H9 (cell line): ENCODE measurements around the gene MARS2. TPM values are rescaled to one million over a fixed set of nuclear protein-coding genes. Genes with fewer than 3 reads are reported as not detected.

Experiments used
- DNase-seq: peaks from one replicate; pipeline ENCODE4 v3.0.0-alpha.2; 2017
- H2AFZ ChIP-seq: one replicate; pipeline ENCODE4 v1.6.1; 2013; ENCODE audit warnings: mild to moderate bottlenecking, low read length, control low read depth, moderate library complexity
- H2AK5ac ChIP-seq: 2 replicates; pipeline ENCODE4 v1.6.1; 2013; ENCODE audit warnings: low read length, control low read depth, mixed read lengths; ENCODE audit not compliant: insufficient read length
- H2BK120ac ChIP-seq: one replicate; pipeline ENCODE4 v1.6.1; 2013; ENCODE audit warnings: low read depth, mild to moderate bottlenecking, low read length, control low read depth, inconsistent platforms; ENCODE audit not compliant: poor library complexity, severe bottlenecking
- H2BK12ac ChIP-seq: 2 replicates; pipeline ENCODE4 v1.6.1; 2013; ENCODE audit warnings: low read length, control low read depth, mixed read lengths, low read depth; ENCODE audit not compliant: insufficient read length
- H2BK15ac ChIP-seq: 2 replicates; pipeline ENCODE4 v1.6.1; 2013; ENCODE audit warnings: low read depth, low read length, control low read depth
- H2BK20ac ChIP-seq: one replicate; pipeline ENCODE4 v1.6.1; 2013; ENCODE audit warnings: low read depth, mild to moderate bottlenecking, low read length, control low read depth, inconsistent platforms; ENCODE audit not compliant: poor library complexity, severe bottlenecking
- H2BK5ac ChIP-seq: 2 replicates; pipeline ENCODE4 v1.6.1; 2013; ENCODE audit warnings: low read length, control low read depth, mixed read lengths; ENCODE audit not compliant: insufficient read length
- H3K14ac ChIP-seq: 2 replicates; pipeline ENCODE4 v1.6.1; 2013; ENCODE audit warnings: low read length, control low read depth; ENCODE audit not compliant: insufficient read depth
- H3K18ac ChIP-seq: 2 replicates; pipeline ENCODE4 v1.6.1; 2013; ENCODE audit warnings: low read depth, mild to moderate bottlenecking, mixed read lengths, low read length, control low read depth; ENCODE audit not compliant: insufficient read length
- H3K23ac ChIP-seq: 2 replicates; pipeline ENCODE4 v1.6.1; 2013; ENCODE audit warnings: low read length, control low read depth, mixed read lengths, low read depth; ENCODE audit not compliant: insufficient read length
- H3K23me2 ChIP-seq: 2 replicates; pipeline ENCODE4 v1.6.1; 2013; ENCODE audit warnings: low read depth, mild to moderate bottlenecking, mixed read lengths, low read length, control low read depth; ENCODE audit not compliant: insufficient read length, poor library complexity, severe bottlenecking
- H3K27ac ChIP-seq: 2 replicates; pipeline ENCODE4 v1.5.1; 2013; ENCODE audit warnings: low read length, control low read depth, mixed read lengths, low read depth; ENCODE audit not compliant: insufficient read length
- H3K27me3 ChIP-seq: 2 replicates; pipeline ENCODE4 v1.6.1; 2013; ENCODE audit warnings: low read length, control low read depth, inconsistent platforms; ENCODE audit not compliant: insufficient read depth
- H3K4ac ChIP-seq: 2 replicates; pipeline ENCODE4 v1.6.1; 2013; ENCODE audit warnings: low read depth, mild to moderate bottlenecking, control low read depth, inconsistent platforms, low read length, moderate library complexity
- H3K4me1 ChIP-seq: 2 replicates; pipeline ENCODE4 v1.6.1; 2013; ENCODE audit warnings: low read length, control low read depth, inconsistent platforms; ENCODE audit not compliant: insufficient read depth
- H3K4me2 ChIP-seq: 2 replicates; pipeline ENCODE4 v1.6.1; 2013; ENCODE audit warnings: low read length, control low read depth, mixed read lengths; ENCODE audit not compliant: insufficient read length, insufficient read depth
- H3K56ac ChIP-seq: 2 replicates; pipeline ENCODE4 v1.6.1; 2013; ENCODE audit warnings: low read depth, mild to moderate bottlenecking, mixed read lengths, low read length, control low read depth; ENCODE audit not compliant: insufficient read length
- H3K79me1 ChIP-seq: 2 replicates; pipeline ENCODE4 v1.6.1; 2013; ENCODE audit warnings: low read depth, mild to moderate bottlenecking, moderate library complexity, low read length, control low read depth, inconsistent platforms; ENCODE audit not compliant: insufficient read depth, poor library complexity, severe bottlenecking
- H3K79me2 ChIP-seq: 2 replicates; pipeline ENCODE4 v1.6.1; 2013; ENCODE audit warnings: low read length, control low read depth, inconsistent platforms; ENCODE audit not compliant: insufficient read depth
- H3K9ac ChIP-seq: 2 replicates; pipeline ENCODE4 v1.6.1; 2013; ENCODE audit warnings: low read length, control low read depth, mixed read lengths; ENCODE audit not compliant: insufficient read length; ENCODE audit errors: extremely low read depth
- H3K9me3 ChIP-seq: one replicate; pipeline ENCODE4 v1.6.1; 2013; ENCODE audit warnings: low read depth, low read length, inconsistent platforms; ENCODE audit not compliant: control insufficient read depth
- H3T11ph ChIP-seq: one replicate; pipeline ENCODE4 v1.6.1; 2013; ENCODE audit warnings: mild to moderate bottlenecking, low read length, control low read depth, inconsistent platforms
- H4K20me1 ChIP-seq: one replicate; pipeline ENCODE4 v1.6.1; 2013; ENCODE audit not compliant: control insufficient read depth, insufficient read length, insufficient read depth
- H4K5ac ChIP-seq: 2 replicates; pipeline ENCODE4 v1.6.1; 2013; ENCODE audit warnings: low read depth, mild to moderate bottlenecking, mixed read lengths, low read length, control low read depth; ENCODE audit not compliant: insufficient read length
- H4K8ac ChIP-seq: replicated peaks from 2 replicates; pipeline ENCODE4 v1.6.1; 2013; ENCODE audit warnings: low read length, control low read depth, mixed read lengths, low read depth; ENCODE audit not compliant: insufficient read length
- H4K91ac ChIP-seq: 2 replicates; pipeline ENCODE4 v1.6.1; 2013; ENCODE audit warnings: low read depth, mild to moderate bottlenecking, moderate library complexity, mixed read lengths, low read length, control low read depth; ENCODE audit not compliant: insufficient read length
- H3K27ac Mint-ChIP-seq, 3 experiments: 2 replicates in 2 of 3; 3 replicates in 1 of 3; pipeline ENCODE4 v1.8.0; 2020 to 2021; ENCODE audit warnings: mixed read lengths in 3 of 3, mild to moderate bottlenecking in 1 of 3, moderate library complexity in 1 of 3
- H3K27me3 Mint-ChIP-seq: 2 replicates; pipeline ENCODE4 v1.8.0; 2021; ENCODE audit warnings: low read depth, mild to moderate bottlenecking, moderate library complexity, mixed read lengths
- H3K36me3 Mint-ChIP-seq, 3 experiments: 2 replicates in 2 of 3; 3 replicates in 1 of 3; pipeline ENCODE4 v1.8.0; 2020 to 2021; ENCODE audit warnings: low read depth in 3 of 3, mixed read lengths in 3 of 3; ENCODE audit not compliant: insufficient read depth in 1 of 3
- H3K4me1 Mint-ChIP-seq, 2 experiments: 2 replicates each; pipeline ENCODE4 v1.8.0; 2020; ENCODE audit warnings: mixed read lengths in 2 of 2
- H3K4me3 Mint-ChIP-seq, 2 experiments: 2 replicates in 1 of 2; 3 replicates in 1 of 2; pipeline ENCODE4 v1.8.0; 2020 to 2021; ENCODE audit warnings: mild to moderate bottlenecking in 2 of 2, mixed read lengths in 2 of 2, moderate library complexity in 1 of 2
- H3K9me3 Mint-ChIP-seq, 2 experiments: 2 replicates in 1 of 2; 3 replicates in 1 of 2; pipeline ENCODE4 v1.8.0; 2020; ENCODE audit warnings: mild to moderate bottlenecking in 2 of 2, mixed read lengths in 2 of 2, moderate library complexity in 1 of 2
- WGBS: extraction: QIAGEN DNeasy Blood & Tissue Kit; methylation state at CpG from one replicate; pipeline ENCODE4 v1.1.7; 2013; ENCODE audit warnings: missing lambda C conversion rate, low lambda C conversion rate, mixed read lengths; ENCODE audit not compliant: insufficient read length; ENCODE audit errors: extremely low coverage; 5-methylcytosine and 5-hydroxymethylcytosine counted together
- total RNA-seq: library from RNA; stranded (reverse); gene quantifications from 2 replicates; pipeline ENCODE4 v1.2.1, GENCODE V29; 2021
- TF ChIP-seq, protein P1 (sequence below): fragments of 200-600 bp; sonication (generic); conservative IDR thresholded peaks from 3 replicates; pipeline ENCODE4 v1.8.0; 2021; ENCODE audit warnings: antibody characterized with exemption, mild to moderate bottlenecking

Gene MARS2
- total RNA-seq, 1 experiment from 2014 or later = 21.0 TPM

DNA sequence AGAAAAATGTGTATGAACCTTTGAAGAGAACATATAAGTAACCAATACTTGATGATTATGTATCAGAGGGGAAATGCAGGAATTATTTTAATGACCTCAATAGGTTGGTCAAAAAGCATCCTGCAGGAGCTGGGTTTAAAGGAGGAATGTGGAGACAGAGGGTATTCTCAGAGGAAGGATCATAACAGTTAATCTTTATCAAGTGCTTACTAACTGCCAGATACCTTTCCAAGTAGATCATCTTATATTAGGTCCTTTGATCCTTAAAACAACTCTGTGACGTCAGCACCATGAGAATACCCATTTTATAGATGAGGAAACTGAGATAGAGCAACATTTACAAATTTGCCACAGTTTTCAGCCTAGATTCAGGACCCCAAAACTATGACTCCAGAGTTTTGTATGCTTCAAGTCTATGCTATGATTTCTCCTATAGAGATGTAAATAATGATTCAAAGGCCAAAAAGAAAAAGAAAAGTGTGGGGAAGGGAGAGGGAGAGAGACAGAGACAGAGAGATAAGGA lies 32.7 kb upstream of the MARS2 start:
- Histone ChIP-seq H2BK15ac (no peak overlapping the region), H3K14ac (no peak overlapping the region), H3K56ac (no peak overlapping the region), H2BK20ac (no peak overlapping the region), H3K4ac (no peak overlapping the region), H3K18ac (no peak overlapping the region), H3K79me2 (no peaks in the 10 kb centered on the region), H2AFZ (no peak overlapping the region), H4K91ac (no peak overlapping the region), H2BK12ac (no peak overlapping the region), H4K20me1 (no peaks in the 10 kb centered on the region), H3K4me2 (no peak overlapping the region), H2BK120ac (no peak overlapping the region), H3K27ac (no peak overlapping the region), H3K9ac (no peak overlapping the region), H4K5ac (no peak overlapping the region), H2BK5ac (no peak overlapping the region), H4K8ac (no peak overlapping the region), H3T11ph (no peak overlapping the region), H3K9me3 (no peaks in the 10 kb centered on the region), H3K4me1 (no peaks in the 10 kb centered on the region; the same call in 1 of the 2 replicates), H3K79me1 (no peaks in the 10 kb centered on the region), H3K23me2 (peaks cover 3% of the 10 kb centered on the region), H2AK5ac (no peak overlapping the region), H3K27me3 (no peaks in the 10 kb centered on the region), H3K23ac (no peak overlapping the region)
- TF ChIP-seq, protein P1, sequence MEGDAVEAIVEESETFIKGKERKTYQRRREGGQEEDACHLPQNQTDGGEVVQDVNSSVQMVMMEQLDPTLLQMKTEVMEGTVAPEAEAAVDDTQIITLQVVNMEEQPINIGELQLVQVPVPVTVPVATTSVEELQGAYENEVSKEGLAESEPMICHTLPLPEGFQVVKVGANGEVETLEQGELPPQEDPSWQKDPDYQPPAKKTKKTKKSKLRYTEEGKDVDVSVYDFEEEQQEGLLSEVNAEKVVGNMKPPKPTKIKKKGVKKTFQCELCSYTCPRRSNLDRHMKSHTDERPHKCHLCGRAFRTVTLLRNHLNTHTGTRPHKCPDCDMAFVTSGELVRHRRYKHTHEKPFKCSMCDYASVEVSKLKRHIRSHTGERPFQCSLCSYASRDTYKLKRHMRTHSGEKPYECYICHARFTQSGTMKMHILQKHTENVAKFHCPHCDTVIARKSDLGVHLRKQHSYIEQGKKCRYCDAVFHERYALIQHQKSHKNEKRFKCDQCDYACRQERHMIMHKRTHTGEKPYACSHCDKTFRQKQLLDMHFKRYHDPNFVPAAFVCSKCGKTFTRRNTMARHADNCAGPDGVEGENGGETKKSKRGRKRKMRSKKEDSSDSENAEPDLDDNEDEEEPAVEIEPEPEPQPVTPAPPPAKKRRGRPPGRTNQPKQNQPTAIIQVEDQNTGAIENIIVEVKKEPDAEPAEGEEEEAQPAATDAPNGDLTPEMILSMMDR = no peak
- H3K4me1 Mint-ChIP-seq = peaks cover 39 to 40% of the 10 kb centered on the region in 2 experiments
- peaks cover 0 to 8% (median 2%) of the 10 kb centered on the region in 3 experiments; a peak in 4 of 7 replicates for H3K36me3 Mint-ChIP-seq
- no CpG with 5 or more reads among the region's 1 CpG for WGBS
- H3K27me3 Mint-ChIP-seq = no peaks in the 10 kb centered on the region
- peaks cover 1 to 3% of the 10 kb centered on the region in 2 experiments for H3K9me3 Mint-ChIP-seq
- H3K4me3 Mint-ChIP-seq = peak overlapping the region in 1 of 2 experiments; percentile 35; a peak in 1 of 5 replicates
- H3K27ac Mint-ChIP-seq = peak overlapping the region in 1 of 3 experiments; percentile 53; a peak in 3 of 7 replicates
- no peak for DNase-seq
